ENCODE results near the gene ITPRID1.

DNA sequence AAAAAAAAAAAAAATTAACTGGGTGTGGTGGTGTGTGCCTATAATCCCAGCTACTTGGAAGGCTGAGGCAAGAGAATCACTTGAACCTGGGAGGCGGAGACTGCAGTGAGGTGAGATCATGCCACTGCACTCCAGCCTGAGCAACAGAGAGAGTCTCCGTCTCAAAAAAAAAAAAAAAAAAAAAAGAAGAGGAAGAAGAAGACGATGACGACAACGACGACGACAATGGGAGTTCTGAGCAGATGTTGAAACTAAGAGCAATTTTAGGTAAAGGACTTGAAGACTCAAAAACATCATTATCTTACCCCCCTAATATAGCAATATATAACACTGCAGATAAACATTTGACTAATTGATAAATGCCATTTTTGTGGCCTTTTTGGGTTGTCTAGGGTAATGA is 133.6 kb downstream of the ITPRID1 start:
- TF ChIP-seq, protein P1, sequence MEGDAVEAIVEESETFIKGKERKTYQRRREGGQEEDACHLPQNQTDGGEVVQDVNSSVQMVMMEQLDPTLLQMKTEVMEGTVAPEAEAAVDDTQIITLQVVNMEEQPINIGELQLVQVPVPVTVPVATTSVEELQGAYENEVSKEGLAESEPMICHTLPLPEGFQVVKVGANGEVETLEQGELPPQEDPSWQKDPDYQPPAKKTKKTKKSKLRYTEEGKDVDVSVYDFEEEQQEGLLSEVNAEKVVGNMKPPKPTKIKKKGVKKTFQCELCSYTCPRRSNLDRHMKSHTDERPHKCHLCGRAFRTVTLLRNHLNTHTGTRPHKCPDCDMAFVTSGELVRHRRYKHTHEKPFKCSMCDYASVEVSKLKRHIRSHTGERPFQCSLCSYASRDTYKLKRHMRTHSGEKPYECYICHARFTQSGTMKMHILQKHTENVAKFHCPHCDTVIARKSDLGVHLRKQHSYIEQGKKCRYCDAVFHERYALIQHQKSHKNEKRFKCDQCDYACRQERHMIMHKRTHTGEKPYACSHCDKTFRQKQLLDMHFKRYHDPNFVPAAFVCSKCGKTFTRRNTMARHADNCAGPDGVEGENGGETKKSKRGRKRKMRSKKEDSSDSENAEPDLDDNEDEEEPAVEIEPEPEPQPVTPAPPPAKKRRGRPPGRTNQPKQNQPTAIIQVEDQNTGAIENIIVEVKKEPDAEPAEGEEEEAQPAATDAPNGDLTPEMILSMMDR (conservative IDR thresholded peaks at IDR 0.05), result no peak
- no peak for TF ChIP-seq EZH2 (IDR thresholded peaks at IDR 0.05; ENCODE audit: low read depth)
